ENCODE results near the gene CGNL1. TPM values are rescaled to one million over a fixed set of nuclear protein-coding genes. Genes with fewer than 3 reads are reported as not detected.

Gene CGNL1
- total RNA-seq, 2 donors from 2014 or later: 82.6 to 98.0 TPM

- H3K27me3 ChIP-seq (ENCODE audit: control insufficient read depth, insufficient read depth, low read length, poor library complexity, severe bottlenecking): no peaks in the 10 kb centered on the region
- Mint-ChIP-seq H3K4me3 (no peak overlapping the region), H3K4me1 (peaks cover 3% of the 10 kb centered on the region), H3K9me3 (no peaks in the 10 kb centered on the region), H3K27ac (no peak overlapping the region), H3K36me3 (ENCODE audit: low read depth) (no peaks in the 10 kb centered on the region), H3K27me3 (ENCODE audit: insufficient read depth) (no peaks in the 10 kb centered on the region)
- no peak overlapping the region for H3K4me3 ChIP-seq (ENCODE audit: low read length)
- no peaks in the 10 kb centered on the region for H3K9me3 ChIP-seq (ENCODE audit: control insufficient read depth, low read length)
- DNase-seq: no peak
- TF ChIP-seq CTCF (conservative IDR thresholded peaks at IDR 0.05): no peak
- H3K4me1 ChIP-seq (ENCODE audit: control insufficient read depth, insufficient read depth, low read length): no peaks in the 10 kb centered on the region
- WGBS, 2 experiments (ENCODE audit: insufficient coverage in 1 of 2, insufficient read length in 1 of 2): 88% methylated on average over 2 of the region's 2 CpGs; no CpG with 5 or more reads in 1 of the 2 experiments
- H3K36me3 ChIP-seq (ENCODE audit: control insufficient read depth, insufficient read depth, low read length): no peaks in the 10 kb centered on the region
- H3K9ac ChIP-seq (ENCODE audit: extremely low read depth, low read length, poor library complexity, severe bottlenecking): no peak overlapping the region
- H3K27ac ChIP-seq (ENCODE audit: low read depth, low read length): no peak overlapping the region
Measured at GRCh38 chr15:57568299-57568698, 192.0 kb downstream of the CGNL1 start.

GRCh38 chr15:57570340-57570739, 194.0 kb downstream of the CGNL1 start:
- no peak for DNase-seq
- Histone ChIP-seq H3K36me3 (ENCODE audit: control insufficient read depth, insufficient read depth, low read length) (no peaks in the 10 kb centered on the region), H3K27me3 (ENCODE audit: control insufficient read depth, insufficient read depth, low read length, poor library complexity, severe bottlenecking) (no peaks in the 10 kb centered on the region), H3K27ac (ENCODE audit: low read depth, low read length) (no peak overlapping the region), H3K9me3 (ENCODE audit: control insufficient read depth, low read length) (no peaks in the 10 kb centered on the region), H3K9ac (ENCODE audit: extremely low read depth, low read length, poor library complexity, severe bottlenecking) (no peak overlapping the region), H3K4me3 (ENCODE audit: low read length) (no peak overlapping the region), H3K4me1 (ENCODE audit: control insufficient read depth, insufficient read depth, low read length) (no peaks in the 10 kb centered on the region)
- Mint-ChIP-seq H3K36me3 (ENCODE audit: low read depth) (no peaks in the 10 kb centered on the region), H3K4me1 (peaks cover 1% of the 10 kb centered on the region), H3K9me3 (no peaks in the 10 kb centered on the region), H3K4me3 (no peak overlapping the region), H3K27me3 (ENCODE audit: insufficient read depth) (no peaks in the 10 kb centered on the region), H3K27ac (no peak overlapping the region)
- no peak for TF ChIP-seq CTCF (conservative IDR thresholded peaks at IDR 0.05)
- 86 to 100% methylated on average over 1 to 2 of the region's 2 CpGs for WGBS, 2 experiments (ENCODE audit: insufficient coverage in 1 of 2, insufficient read length in 1 of 2)

- WGBS, 2 experiments (ENCODE audit: insufficient coverage in 1 of 2, insufficient read length in 1 of 2): 91 to 96% methylated on average over 3 of the region's 3 CpGs
- Histone ChIP-seq H3K27ac (ENCODE audit: low read depth, low read length) (no peak overlapping the region), H3K4me1 (ENCODE audit: control insufficient read depth, insufficient read depth, low read length) (no peaks in the 10 kb centered on the region), H3K9me3 (ENCODE audit: control insufficient read depth, low read length) (no peaks in the 10 kb centered on the region), H3K9ac (ENCODE audit: extremely low read depth, low read length, poor library complexity, severe bottlenecking) (no peak overlapping the region), H3K27me3 (ENCODE audit: control insufficient read depth, insufficient read depth, low read length, poor library complexity, severe bottlenecking) (no peaks in the 10 kb centered on the region), H3K36me3 (ENCODE audit: control insufficient read depth, insufficient read depth, low read length) (no peaks in the 10 kb centered on the region), H3K4me3 (ENCODE audit: low read length) (no peak overlapping the region)
- Mint-ChIP-seq H3K27me3 (ENCODE audit: insufficient read depth) (no peaks in the 10 kb centered on the region), H3K36me3 (ENCODE audit: low read depth) (no peaks in the 10 kb centered on the region), H3K4me3 (no peak overlapping the region), H3K9me3 (no peaks in the 10 kb centered on the region), H3K27ac (no peak overlapping the region), H3K4me1 (no peaks in the 10 kb centered on the region)
- no peak for DNase-seq
- no peak for TF ChIP-seq CTCF (conservative IDR thresholded peaks at IDR 0.05)
Measured at GRCh38 chr15:57570994-57571393, 194.7 kb downstream of the CGNL1 start.

All from endodermal cell (in vitro differentiated cells).